Spinal cord (tissue), 10 donors: Measurements from ENCODE around the gene PFKFB2. TPM values are rescaled to one million over a fixed set of nuclear protein-coding genes. Genes with fewer than 3 reads are reported as not detected.
A peak's percentile ranks its signal among the peaks of the same experiment; 100 is the strongest.

ENCODE experiments used
- DNase-seq, 6 donors: peaks; one replicate each; pipeline versions ENCODE4 v3.0.0 to v3.0.0-alpha.2; 2013 to 2015; ENCODE audit warnings: low spot score in 6 of 6, low read depth in 4 of 6
- H3K27ac ChIP-seq: one replicate; pipeline ENCODE4 v1.5.1; 2013; ENCODE audit warnings: low read depth, low read length, control low read depth
- H3K27me3 ChIP-seq: one replicate; pipeline ENCODE4 v1.6.1; 2013; ENCODE audit warnings: low read length; ENCODE audit not compliant: control insufficient read depth, insufficient read depth
- H3K36me3 ChIP-seq: one replicate; pipeline ENCODE4 v1.6.1; 2013; ENCODE audit warnings: low read length; ENCODE audit not compliant: control insufficient read depth, insufficient read depth
- H3K4me1 ChIP-seq: one replicate; pipeline ENCODE4 v1.6.1; 2013; ENCODE audit warnings: low read length; ENCODE audit not compliant: control insufficient read depth, insufficient read depth
- H3K4me3 ChIP-seq: one replicate; pipeline ENCODE4 v1.5.1; 2013; ENCODE audit warnings: low read depth, low read length, control low read depth
- H3K9me3 ChIP-seq: one replicate; pipeline ENCODE4 v1.6.1; 2013; ENCODE audit warnings: low read length; ENCODE audit not compliant: control insufficient read depth, insufficient read depth
- WGBS: methylation state at CpG from one replicate; pipeline ENCODE4 v1.1.5; 2013; ENCODE audit warnings: missing lambda C conversion rate; ENCODE audit not compliant: insufficient coverage; 5-methylcytosine and 5-hydroxymethylcytosine counted together
- long read RNA-seq, 4 donors: transcript quantifications; one replicate each; lab custom pipeline, GENCODE V29; 2026
- polyA plus RNA-seq, 2 donors: library from polyadenylated mRNA; unstranded; fragments of 120-200 nt; gene quantifications; one replicate each; pipeline ENCODE4 v1.2.1, GENCODE V29; 2013; ENCODE audit not compliant: insufficient read length in 2 of 2
- total RNA-seq, 2 donors: library from RNA; depleted of rRNA in 1 of 2; stranded (reverse); fragments of 120-200 nt in 1 of 2; fragments of >200 nt in 1 of 2; gene quantifications; one replicate each; pipeline versions ENCODE4 v1.2.3 to v1.2.4, GENCODE V29; 2013 to 2014
- donor health status: healthy.

The PFKFB2 gene
- total RNA-seq (10 to 100 TPM; 13.3 to 15.7 TPM), polyA plus RNA-seq (10 to 100 TPM; 10.7 to 11.0 TPM)
- long read RNA-seq, donor 1 = 0 reads
- long read RNA-seq, donor 2 = 0 reads
- long read RNA-seq, donor 3 = 0 reads
- long read RNA-seq, donor 4 = 0 reads

DNA sequence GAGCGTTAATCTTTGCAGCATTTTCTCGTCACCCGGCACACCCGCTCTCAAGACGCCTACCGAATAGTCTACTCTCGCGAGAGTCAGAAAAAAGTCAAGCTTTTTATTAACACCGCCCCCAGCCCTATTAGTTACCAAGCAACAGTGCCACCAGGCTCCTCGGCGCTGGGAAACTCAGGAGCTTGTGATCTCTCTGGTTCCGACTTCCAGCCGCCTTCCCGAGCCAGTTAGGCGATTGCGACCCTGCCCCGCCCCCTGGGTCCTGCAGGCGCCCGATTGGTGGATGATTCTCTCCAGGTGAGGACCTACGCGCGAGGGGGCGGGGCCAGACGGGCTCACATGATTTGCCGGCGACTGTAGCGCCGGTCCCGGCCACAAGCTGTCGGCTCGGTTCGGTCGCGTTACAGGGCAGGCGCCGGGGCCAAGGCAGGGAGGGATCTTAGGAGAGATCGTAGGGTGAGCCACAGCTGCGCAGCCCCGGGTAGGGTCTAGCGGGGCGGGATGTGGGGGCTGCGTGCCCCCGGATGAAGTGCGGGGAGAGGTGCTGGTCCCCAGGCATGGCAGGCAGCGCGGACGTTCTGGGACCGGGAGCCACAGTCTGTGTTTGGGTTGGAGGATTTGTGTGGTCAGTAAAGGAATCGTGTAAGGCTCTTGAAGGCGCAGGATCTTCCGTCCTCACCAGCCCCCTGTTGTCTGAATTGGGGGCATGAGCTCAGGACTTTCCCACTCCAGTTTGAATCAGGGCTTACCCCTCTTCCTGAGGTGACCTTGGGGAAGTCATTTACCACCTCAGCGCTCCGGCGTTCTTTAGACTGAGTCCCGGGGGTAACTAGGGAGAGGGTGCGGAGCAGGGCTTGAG lies at the start of gene PFKFB2:
TSS of gene PFKFB2 (plus strand) at position 365 of the 859 bp plus-strand sequence. CDS start 1,443 bp downstream, outside the sequence.
- DNase-seq = peak; percentile 88 to 99 (median 94)

DNA sequence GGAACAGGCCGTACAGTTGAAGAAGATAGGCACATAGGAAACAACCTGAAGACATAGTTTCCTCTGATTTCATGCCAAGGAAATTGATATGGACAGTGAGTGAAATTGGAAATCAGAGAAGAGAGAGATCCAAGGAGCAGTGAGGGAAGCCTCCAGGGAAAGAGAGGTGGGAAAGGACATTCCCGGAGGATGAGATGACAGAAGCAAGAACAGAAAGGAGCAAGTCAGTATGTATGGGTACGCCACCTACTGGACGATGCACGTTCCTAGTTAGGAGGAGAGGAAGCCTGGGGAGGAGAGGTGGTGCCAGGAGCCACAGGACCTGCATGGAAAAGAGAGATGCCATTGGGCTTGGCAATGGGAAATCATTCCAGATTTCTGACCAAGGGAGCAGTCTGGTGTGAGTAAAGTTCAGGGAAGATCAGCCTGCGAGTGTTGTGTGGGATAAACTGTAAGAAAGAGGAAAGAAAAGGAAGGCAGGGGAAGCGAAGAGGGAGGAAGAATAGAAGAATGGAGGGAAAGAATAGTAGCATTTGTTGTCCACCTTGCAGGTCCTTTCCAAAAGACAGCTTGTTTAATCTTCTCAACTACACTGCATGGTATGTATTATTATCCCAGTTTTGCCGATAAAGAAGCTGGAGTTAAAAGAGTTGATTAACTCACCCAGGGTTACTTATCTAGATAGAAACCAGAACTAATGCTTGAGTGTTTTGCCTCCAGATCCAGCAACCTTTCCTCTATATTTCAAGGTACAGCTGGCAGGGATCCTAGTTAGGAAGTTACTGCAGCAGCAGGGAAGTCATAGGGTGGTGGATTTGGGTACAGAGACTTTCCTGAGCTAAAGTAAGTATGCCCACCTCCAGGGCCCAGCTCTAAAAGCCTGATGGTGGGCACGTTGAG lies 47.9 kb upstream of the PFKFB2 start:
- H3K36me3 ChIP-seq = no peaks in the 10 kb centered on the region
- no peaks in the 10 kb centered on the region for H3K4me1 ChIP-seq
- H3K27me3 ChIP-seq = no peaks in the 10 kb centered on the region
- H3K4me3 ChIP-seq = no peak overlapping the region
- no peak overlapping the region for H3K27ac ChIP-seq
- WGBS = 35% methylated on average over 7 of the region's 9 CpGs
- peak in 2 of 6 donors; percentile 33 to 35 for DNase-seq
- H3K9me3 ChIP-seq = no peaks in the 10 kb centered on the region

More for the DNA sequence above, at the start of gene PFKFB2:
- Histone ChIP-seq H3K36me3 (peaks cover 3% of the 10 kb centered on the region), H3K4me1 (peaks cover 18% of the 10 kb centered on the region), H3K4me3 (peak within 1 kb of the TSS; percentile 91), H3K27me3 (no peaks in the 10 kb centered on the region), H3K9me3 (no peaks in the 10 kb centered on the region), H3K27ac (peak within 1 kb of the TSS; percentile 91)
- WGBS = 1% methylated on average over 56 of the region's 56 CpGs

- DNase-seq = no peak
- Histone ChIP-seq H3K36me3 (no peaks in the 10 kb centered on the region), H3K27ac (no peak overlapping the region), H3K4me1 (no peaks in the 10 kb centered on the region), H3K4me3 (no peak overlapping the region), H3K27me3 (no peaks in the 10 kb centered on the region), H3K9me3 (no peaks in the 10 kb centered on the region)
- WGBS = 89% methylated on average over 2 of the region's 3 CpGs
Measured at GRCh38 chr1:207006083-207006482, 47.0 kb upstream of the PFKFB2 start.

DNA sequence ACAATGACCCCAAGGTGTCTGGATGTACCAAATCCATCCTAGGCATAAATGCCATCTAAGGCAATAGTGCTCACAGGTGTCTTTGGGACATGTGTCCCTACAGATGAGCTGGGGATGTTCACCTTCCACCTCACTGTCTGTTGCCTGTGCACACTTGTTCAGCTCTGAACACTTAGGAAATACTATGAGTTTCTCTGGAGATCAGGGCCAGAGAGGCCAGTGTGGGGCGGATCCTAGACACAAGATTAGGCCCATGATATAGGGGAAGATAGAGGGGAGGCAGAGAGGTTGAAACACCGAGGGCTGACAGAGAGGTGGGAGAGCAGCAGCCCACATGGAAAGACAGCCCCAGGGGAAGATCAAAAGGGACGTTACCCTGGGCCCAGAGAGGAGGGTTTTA lies 46.2 kb upstream of the PFKFB2 start:
- no peak overlapping the region for H3K4me3 ChIP-seq

DNA sequence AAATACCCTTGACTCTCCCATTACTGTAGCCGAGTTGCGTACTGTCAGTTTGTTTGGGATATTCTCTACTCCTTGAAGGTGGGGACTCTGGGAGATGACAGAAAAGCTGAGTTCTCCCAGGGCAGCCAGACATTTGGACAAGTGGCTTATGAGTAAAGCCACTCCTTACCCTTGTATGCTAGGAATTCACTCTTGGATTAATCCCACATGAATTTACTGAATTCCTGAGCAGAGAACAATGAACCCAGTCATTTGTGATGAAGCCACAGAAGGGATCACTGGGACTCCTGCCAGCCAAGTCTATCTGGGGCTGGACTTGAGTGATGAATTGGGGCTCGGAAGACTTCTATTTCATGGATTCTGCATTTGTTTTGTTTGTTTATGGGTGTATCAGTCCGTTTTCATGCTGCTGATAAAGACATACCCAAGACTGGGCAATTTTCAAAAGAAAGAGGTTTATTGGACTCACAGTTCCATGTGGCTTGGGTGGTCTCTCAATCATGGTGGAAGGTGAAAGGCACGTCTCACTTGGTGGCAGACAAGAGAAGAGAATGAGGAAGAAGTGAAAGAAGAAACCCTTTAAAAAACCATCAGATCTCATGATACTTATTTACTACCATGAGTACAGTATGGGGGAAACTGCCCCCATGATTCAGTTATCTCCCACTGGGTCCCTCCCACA lies 45.6 kb upstream of the PFKFB2 start:
- H3K9me3 ChIP-seq = no peaks in the 10 kb centered on the region
- DNase-seq = peak in 1 of 6 donors; percentile 36
- H3K36me3 ChIP-seq = no peaks in the 10 kb centered on the region
- WGBS = 42% methylated on average over 2 of the region's 5 CpGs
- peak overlapping the region; percentile 69 for H3K27ac ChIP-seq
- no peaks in the 10 kb centered on the region for H3K4me1 ChIP-seq
- H3K4me3 ChIP-seq = no peak overlapping the region
- H3K27me3 ChIP-seq = no peaks in the 10 kb centered on the region

More for the DNA sequence above, 46.2 kb upstream of the PFKFB2 start:
- Histone ChIP-seq H3K27me3 (no peaks in the 10 kb centered on the region), H3K4me1 (no peaks in the 10 kb centered on the region), H3K9me3 (no peaks in the 10 kb centered on the region), H3K36me3 (no peaks in the 10 kb centered on the region), H3K27ac (peak overlapping the region; percentile 69)
- WGBS = 79% methylated on average over 2 of the region's 3 CpGs
- no peak for DNase-seq

DNA sequence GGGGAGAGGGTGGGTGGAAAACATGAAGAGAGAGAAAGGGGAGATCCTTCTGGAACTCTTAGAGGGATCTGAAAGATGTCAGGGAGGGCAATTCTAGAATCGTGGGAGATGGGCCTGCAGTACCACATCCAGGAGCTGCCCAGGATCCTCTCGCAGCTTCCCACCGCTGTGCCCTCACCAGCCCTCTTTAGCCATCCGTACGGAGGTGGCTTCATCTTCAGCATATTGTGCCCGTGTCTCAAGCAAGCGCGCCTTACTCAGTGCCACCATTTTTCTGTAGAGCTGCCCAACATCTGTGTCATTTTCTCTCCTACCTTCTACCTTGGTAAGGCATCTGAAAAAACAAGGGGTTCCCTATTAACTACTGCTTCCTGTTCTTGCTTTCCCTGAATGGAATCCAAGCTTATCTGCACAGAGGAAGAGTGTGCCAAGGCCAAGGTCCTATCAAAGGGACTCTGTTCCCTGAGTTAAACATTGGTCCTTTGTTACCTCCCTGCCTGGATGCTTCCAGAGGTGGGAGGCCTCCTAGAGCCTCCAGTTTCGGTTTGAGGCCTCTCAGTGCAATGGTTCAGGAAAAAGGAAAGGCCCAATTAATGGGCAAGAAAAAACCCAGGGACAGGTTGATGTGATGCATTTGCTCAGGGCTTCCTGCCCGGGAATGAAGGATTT lies 43.8 kb upstream of the PFKFB2 start:
- WGBS = 93% methylated on average over 10 of the region's 10 CpGs
- H3K4me3 ChIP-seq = no peak overlapping the region
- H3K27me3 ChIP-seq = no peaks in the 10 kb centered on the region
- H3K4me1 ChIP-seq = no peaks in the 10 kb centered on the region
- H3K36me3 ChIP-seq = no peaks in the 10 kb centered on the region
- no peak for DNase-seq
- no peak overlapping the region for H3K27ac ChIP-seq
- H3K9me3 ChIP-seq = no peaks in the 10 kb centered on the region

GRCh38 chr1:207009945-207010344 lies 43.1 kb upstream of the PFKFB2 start:
- Histone ChIP-seq H3K4me3 (no peak overlapping the region), H3K9me3 (no peaks in the 10 kb centered on the region), H3K27ac (no peak overlapping the region), H3K27me3 (no peaks in the 10 kb centered on the region), H3K4me1 (no peaks in the 10 kb centered on the region), H3K36me3 (no peaks in the 10 kb centered on the region)
- DNase-seq = peak in 1 of 6 donors; percentile 3
- WGBS = 85% methylated on average over 6 of the region's 7 CpGs

DNA sequence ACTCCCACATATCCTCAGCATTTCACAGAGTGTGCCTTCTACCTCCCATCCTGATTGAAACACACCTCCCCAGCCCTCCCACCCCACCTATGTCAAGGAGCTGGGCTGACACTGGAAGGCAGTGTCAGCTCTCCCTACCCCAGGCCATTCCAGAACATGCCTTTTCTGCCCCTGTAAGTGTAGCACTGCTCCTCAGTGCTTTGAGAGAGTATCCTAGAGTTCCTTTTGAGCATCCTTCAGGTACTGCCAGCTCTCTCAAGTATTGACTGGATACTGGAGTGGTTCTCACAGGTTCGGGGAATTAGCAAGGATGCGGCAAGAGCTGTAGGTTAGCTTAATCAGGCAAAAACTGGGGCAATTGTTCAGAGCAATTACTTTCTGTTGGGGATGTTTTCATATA lies 42.3 kb upstream of the PFKFB2 start:
- Histone ChIP-seq H3K4me1 (no peaks in the 10 kb centered on the region), H3K4me3 (no peak overlapping the region), H3K36me3 (no peaks in the 10 kb centered on the region), H3K27ac (no peak overlapping the region), H3K27me3 (no peaks in the 10 kb centered on the region), H3K9me3 (no peaks in the 10 kb centered on the region)
- 90% methylated on average over 2 of the region's 2 CpGs for WGBS
- DNase-seq = no peak
